GM23248 (cell line): Measurements from ENCODE around the gene MRPL27.

Experiments
- EZH2 ChIP-seq: fragments of 200-600 bp; sonication (generic); IDR thresholded peaks from 2 replicates; pipeline ENCODE4 v1.6.1; 2018; ENCODE audit warnings: antibody characterized with exemption, mild to moderate bottlenecking; ENCODE audit not compliant: insufficient read depth, poor library complexity, severe bottlenecking
- EZH2phosphoT487 ChIP-seq: fragments of 200-600 bp; sonication (generic); IDR thresholded peaks from 2 replicates; pipeline ENCODE4 v1.6.1; 2018; ENCODE audit warnings: antibody characterized with exemption, moderate library complexity, mild to moderate bottlenecking, low read depth; ENCODE audit not compliant: insufficient read depth

DNA sequence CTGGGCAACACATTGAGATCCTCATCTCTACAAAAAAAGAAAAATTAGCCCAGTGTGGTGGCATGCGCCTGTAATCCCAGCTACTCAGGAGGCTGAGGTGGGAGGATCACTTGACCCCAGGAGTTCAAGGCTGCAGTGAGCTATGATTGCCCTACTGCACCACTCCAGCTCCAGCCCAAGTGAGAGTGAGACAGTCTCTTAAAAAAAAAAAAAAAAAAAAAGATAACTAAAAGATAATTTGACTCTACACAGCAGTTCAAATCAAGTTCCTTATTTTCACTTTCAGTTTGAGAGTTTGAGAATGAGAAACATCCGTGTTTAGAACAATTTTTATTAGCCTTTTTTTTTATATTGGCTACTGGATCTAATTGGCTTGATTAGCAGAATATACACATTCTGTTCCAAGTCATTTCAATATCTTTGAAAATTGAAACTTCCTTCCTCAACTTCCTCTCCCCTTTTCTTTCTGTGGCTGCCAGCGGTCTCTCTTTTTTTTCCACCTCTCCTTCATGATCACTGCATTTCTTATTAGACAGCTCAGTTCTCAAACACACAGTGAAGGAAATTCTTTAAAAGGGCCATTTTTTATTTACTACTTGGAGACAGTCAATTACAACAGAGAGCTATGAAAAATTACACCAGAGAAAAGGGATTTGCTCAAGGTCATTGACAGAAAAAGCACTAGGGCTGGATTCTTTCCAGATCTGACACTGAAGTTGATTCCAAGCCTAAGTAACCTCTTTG is 48.5 kb upstream of the MRPL27 start:
- TF ChIP-seq EZH2: no peak
- no peak for TF ChIP-seq EZH2phosphoT487
